GM18951 (cell line): ENCODE results near the gene WDR18.

Experiments used
- POLR2A ChIP-seq: IDR thresholded peaks from 4 replicates; pipeline ENCODE4 v1.6.1; 2011; ENCODE audit warnings: mild to moderate bottlenecking; ENCODE audit not compliant: insufficient read length, insufficient read depth; ENCODE audit errors: extremely low read depth
- in situ Hi-C: fragments of 300-500 bp; cut with MboI; formaldehyde crosslinking; loops from one replicate; pipeline ENCODE4 v1.12.0; 2022; ENCODE audit warnings: low sequenced_read_pairs, mixed read lengths, inconsistent platforms; ENCODE audit not compliant: unreplicated experiment

WDR18 gene

DNA sequence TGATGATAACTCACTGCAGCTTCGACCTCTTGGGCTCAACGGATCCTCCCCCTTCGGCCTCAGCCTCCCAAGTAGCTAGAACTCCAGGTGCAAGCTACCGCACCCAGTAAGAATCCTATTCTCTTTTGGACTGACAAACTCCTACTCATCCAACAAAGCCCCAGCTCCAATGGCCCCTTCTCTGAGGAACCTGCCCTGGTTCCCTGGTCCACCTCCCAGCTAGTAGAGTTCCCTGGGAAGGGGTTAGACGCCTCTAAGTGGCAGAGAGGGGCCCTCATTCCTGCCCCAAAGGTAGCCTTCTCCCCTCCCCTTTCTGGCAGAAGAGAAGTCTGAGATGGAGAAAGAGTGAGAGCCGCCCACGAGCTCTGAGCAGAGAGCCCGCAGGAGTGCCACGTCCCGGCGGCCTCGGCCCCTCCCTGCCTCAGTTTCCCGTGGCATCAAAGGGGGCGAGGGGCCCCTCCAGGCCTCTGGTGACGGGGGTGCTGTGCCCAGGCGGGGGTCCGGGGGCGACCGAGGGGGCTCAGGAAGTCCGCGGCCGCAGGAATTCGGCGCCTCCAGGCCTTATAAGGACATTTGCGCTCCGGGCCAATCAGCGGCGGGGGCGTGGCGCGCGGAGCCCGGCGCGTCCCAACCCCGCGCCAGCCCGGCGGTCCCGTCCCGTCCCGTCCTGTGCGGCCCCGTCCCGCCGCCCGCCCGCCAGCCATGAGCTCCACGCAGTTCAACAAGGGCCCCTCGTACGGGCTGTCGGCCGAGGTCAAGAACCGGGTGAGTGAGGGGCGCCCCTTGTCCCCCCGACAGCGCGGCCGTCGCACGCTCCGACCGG lies 42.0 kb downstream of the WDR18 start, which contains the start of gene CNN2:
Gene CNN2, plus strand, starts transcription at position 649 of the 823 bp plus-strand sequence. Its CDS starts 54 bp downstream, at position 703.
- TF ChIP-seq POLR2A, result peak; percentile 87
- in situ Hi-C loops, result no loop called here

DNA sequence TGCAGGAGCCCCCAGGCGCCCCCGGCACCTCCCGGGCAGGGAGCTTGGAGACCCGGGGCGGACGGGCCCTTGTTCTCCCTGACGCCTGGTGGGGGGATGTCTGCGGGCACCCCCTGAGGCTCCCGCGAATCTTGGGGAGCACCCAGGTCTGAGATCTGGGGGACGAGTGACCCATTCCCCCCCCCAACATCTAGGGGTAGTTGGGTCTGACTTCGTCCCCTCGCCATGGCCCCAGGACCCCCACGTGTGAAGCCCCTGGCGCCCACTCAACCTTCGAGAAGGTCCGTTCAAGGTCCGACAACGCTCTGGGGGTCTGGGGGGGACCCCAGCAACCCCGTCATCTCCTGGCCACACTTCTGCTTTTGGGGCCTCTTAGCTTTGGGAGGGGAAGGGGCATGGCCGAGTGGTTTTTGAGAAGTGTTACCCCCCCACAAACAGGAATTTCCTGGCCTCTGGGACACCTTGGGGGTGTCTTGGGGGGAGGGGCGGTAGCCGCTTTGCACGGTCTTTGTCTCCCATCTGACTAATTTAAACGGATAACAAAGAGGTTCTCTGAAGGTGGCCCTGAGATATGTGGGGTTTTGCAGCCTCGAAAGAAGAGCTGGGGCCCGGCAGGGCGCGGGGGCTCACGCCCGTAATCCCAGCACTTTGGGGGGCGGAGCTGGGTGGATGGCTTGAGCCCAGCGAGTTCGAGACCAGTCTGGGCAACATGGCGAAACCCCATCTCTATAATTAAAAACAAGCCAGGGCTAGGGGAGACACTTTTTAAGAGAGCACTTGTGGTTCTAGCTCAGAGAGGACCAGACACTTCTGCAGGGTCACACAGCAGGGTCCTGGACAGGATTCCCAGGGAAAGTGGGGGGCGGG lies 42.9 kb downstream of the WDR18 start:
- in situ Hi-C loops, result no loop called here
- TF ChIP-seq POLR2A, result no peak

DNA sequence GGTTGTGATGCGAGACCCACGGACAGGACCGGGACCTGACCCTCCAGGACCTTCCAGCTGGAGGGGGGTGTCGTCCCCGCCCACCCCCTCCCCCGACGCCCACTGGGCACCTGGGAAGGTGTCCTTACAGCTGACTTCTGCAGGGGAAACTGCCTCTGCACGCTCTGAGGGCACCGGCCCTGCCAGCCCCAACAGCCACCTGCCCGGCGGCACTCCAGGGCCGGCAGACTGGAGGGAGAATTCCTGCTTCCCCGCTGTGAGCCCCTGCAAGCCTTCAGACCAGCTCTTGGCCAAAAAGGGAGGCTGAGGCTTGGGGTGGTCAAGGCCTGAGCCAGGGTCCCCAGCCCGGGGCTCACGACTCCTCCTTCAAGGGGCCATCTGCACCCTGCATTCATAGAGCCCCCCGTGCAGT lies 43.5 kb downstream of the WDR18 start:
- TF ChIP-seq POLR2A, result no peak
- in situ Hi-C loops, result no loop called here

DNA sequence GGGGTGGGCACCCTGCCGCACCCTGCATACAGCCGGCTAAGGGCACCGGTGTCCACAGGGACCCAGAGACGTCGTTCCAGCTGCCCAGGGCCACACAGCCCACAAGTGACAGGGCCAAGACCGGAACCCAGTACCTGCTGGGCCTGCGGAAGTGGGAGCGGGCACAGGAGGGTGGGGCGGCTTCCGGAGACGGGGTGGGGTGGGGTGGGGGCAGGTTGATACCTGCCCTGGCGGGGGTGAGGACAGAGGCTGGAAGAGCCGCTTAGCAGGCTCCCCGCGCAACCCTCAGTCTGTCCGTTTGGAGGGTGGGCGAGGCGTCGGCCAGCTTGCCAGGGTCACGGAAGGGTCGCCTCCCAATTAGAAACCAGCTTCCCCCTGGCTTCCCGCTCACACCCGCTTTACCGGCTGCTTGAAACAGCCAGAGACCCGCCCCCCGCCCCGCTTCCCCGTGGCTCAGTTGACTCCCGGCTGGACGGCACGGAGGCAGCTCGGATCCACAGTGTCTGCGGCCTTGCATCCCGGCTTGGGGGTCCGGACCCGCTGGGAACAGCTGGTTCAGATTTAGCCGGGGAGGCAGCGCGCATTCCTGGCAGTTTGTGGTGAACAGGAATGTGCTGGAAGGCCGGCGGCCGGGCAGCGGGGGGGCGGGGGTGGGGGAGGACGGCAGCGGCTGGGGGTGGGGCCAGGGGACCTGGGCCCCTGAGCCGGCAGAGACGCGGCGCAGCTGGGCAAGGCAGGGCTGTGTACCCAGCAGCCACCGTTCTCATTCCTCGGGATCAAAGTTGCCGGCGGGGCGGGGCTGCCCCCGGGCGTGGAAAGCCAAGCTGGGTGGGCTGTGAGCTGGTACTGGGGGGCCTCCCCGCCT lies 44.1 kb downstream of the WDR18 start:
- in situ Hi-C loops, result no loop called here
- peak; percentile 58 for TF ChIP-seq POLR2A

DNA sequence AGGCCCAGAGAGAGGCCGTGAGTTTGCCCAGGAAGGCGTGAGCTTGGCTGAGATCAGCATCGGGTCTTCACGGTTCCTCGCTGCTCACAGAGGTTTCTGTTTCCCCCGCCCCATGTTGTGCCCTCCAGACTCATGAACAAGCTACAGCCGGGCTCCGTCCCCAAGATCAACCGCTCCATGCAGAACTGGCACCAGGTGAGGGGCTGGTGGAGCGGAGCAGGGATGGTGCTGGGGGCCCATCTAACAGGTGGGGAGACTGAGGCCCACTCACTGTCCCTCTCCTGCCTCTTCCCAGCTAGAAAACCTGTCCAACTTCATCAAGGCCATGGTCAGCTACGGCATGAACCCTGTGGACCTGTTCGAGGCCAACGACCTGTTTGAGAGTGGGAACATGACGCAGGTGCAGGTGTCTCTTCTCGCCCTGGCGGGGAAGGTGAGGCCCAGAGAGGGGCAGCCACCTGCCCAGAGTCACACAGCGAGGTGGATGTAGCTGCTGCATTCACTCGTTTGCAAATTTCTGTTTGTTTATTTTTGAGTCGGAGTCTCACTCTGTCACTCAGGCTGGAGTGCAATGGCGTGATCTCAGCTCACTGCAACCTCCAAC lies 48.2 kb downstream of the WDR18 start:
- TF ChIP-seq POLR2A, result no peak
- in situ Hi-C loops, result no loop called here

DNA sequence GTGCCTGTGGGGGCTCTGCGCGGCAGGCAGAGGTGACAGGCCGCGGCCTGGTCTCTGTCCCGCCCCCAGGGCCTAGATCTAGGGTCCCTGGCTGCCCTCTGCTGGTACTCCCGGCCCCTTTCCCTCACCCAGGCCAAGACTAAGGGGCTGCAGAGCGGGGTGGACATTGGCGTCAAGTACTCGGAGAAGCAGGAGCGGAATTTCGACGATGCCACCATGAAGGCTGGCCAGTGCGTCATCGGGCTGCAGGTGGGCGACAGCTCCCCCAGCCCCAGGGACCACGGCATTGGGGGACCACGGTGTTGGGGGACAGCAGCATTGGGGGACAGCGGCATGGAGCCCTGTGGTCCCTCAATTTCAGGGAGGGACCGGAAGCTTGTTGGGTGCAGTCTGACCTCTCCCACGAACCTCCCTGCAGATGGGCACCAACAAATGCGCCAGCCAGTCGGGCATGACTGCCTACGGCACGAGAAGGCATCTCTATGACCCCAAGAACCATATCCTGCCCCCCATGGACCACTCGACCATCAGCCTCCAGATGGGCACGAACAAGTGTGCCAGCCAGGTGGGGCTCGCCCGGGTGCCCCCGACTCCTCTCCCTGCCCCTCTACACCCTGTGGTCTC lies 52.0 kb downstream of the WDR18 start:
- in situ Hi-C loops, result no loop called here
- TF ChIP-seq POLR2A, result no peak

DNA sequence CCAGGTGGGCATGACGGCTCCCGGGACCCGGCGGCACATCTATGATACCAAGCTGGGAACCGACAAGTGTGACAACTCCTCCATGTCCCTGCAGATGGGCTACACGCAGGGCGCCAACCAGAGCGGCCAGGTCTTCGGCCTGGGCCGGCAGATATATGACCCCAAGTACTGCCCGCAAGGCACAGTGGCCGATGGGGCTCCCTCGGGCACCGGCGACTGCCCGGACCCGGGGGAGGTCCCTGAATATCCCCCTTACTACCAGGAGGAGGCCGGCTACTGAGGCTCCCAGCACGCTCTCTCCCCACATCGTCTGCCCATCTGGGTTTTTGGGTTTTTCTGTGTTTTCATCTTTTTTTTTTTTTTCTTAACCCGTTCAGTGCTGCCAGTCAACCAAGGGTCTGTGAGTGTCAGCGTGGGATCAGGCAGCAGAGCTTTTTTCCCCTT lies 53.5 kb downstream of the WDR18 start:
- no peak for TF ChIP-seq POLR2A
- in situ Hi-C loops, result no loop called here

DNA sequence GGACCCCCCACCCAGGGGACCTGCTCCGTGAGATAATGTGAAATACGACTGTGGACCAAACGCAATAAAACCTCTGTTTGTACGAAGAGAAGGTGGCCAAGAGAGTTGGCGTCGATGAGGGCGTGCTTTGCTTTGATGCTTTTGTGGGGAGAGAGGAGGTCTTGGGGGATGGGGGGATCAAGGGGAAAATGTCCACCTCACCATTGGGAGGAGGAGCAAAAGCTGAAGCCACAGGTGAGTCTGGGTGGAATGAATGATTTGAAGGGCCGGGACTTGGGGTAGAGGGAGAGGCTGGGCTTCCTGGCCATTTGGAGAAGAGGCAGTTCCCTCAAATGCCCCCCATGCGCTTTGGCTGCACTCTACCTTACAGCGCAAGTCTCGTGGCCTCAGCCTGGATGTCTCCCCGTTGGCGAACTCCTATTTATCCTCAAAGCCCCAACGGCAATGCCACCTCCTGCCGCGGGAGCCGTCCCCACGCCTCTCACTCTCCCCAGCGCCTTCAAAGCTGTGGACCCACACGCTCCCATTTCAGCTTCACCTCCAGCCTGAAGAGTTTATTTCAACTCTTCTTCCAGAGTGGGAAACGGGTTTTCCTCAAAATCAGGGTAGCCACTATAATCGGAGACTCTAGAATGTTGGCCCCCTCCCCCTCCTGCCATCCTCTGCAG lies 55.0 kb downstream of the WDR18 start:
- TF ChIP-seq POLR2A, result no peak
- in situ Hi-C loops, result no loop called here

DNA sequence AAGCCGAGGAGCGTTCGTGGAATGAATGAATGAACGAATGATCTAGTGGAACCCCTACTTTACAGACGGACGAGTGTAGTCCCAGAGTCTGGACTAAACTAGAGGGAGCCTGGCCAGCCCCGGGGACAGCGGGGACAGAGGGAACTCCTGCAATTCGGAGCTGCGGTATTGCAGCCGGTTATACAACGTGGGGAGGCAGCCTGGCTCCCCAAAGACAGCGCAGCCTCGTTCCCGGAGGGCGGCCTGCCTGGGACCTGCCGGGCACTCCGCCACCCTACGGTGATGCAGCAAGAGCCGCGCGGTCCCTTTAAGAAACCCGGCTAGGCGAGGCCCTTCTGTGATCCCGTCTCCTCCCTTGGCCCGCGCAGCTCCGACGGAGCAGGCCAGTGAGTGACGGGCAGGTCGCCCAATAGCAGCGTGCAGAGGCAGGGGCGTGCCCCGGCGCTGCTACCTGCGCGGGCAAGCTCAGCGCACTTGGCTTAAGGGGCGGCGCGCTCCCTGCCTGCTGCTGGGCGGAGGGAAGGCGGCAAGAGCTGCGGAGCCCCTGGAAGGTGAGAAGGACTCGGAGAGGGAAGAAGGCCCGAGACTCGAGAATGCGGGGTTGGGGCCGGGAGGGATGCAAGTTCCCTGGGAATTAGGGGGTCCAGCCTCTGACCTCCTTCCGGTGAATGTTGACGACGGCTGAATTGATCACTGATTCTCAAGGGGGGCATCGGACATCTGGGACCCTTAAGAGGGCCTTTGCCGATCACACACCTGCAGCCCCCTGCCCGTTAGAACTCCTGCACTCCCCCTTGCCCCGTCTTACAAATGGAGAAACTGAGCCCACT lies 55.7 kb downstream of the WDR18 start, which contains the start of gene ABCA7:
Gene ABCA7, plus strand, starts transcription at position 462 of the 830 bp plus-strand sequence. CDS start 1,255 bp downstream, outside the sequence.
- in situ Hi-C loops, result no loop called here
- TF ChIP-seq POLR2A, result peak; percentile 78

DNA sequence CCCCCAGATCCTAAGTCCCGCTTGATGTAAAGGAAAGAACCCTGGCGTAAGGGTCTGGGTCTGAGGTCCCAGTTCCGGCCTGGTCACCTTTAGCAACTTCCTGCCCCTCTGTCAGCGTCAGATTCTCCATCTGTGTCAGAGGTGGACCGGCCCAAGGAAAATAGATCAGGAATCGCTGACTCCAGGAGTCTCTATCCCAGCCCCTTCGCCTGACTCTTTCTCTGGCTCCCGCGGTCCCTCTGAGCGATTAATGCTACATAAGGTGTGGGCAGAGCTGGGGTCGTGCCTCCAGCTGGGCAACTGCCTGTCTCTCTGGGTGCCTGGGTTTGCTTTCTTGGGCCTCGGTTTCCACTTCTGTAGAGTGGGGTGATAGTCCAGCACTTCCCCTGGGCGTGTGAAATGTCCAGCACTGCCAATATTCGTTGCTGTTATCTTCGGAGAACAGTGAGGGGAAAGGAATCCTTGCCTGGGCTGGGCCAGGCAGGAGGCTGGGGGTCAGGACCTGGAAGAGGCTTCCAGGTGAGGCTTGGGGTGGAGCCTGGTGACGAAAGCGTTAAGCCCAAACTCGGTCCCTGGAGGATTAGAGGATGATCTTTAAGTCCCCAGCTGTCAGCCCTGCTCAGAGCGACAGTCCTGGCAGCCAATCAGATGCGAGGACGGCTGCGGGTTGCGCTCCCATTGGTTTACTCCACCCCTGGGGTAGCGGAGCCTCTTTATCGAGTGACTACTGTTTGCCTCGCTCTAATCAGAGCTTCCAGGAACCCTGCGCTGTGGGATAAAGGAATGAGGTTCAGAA lies 56.5 kb downstream of the WDR18 start:
- TF ChIP-seq POLR2A, result no peak
- in situ Hi-C loops, result no loop called here
